AG09319 (cell line): ENCODE data around the gene RARA.

ENCODE experiments used
- DNase-seq: peaks from one replicate; pipeline ENCODE4 v3.0.0-alpha.2; 2010; ENCODE audit warnings: low read depth; ENCODE audit errors: extremely low read depth
- TF ChIP-seq, protein P1 (sequence below): IDR thresholded peaks from 2 replicates; pipeline ENCODE4 v1.5.1; 2011; ENCODE audit warnings: low read depth, mild to moderate bottlenecking, inconsistent platforms, low read length, moderate library complexity

RARA gene

GRCh38 chr17:40340880-40341807 is 32.2 kb downstream of the RARA start:
- TF ChIP-seq, protein P1, sequence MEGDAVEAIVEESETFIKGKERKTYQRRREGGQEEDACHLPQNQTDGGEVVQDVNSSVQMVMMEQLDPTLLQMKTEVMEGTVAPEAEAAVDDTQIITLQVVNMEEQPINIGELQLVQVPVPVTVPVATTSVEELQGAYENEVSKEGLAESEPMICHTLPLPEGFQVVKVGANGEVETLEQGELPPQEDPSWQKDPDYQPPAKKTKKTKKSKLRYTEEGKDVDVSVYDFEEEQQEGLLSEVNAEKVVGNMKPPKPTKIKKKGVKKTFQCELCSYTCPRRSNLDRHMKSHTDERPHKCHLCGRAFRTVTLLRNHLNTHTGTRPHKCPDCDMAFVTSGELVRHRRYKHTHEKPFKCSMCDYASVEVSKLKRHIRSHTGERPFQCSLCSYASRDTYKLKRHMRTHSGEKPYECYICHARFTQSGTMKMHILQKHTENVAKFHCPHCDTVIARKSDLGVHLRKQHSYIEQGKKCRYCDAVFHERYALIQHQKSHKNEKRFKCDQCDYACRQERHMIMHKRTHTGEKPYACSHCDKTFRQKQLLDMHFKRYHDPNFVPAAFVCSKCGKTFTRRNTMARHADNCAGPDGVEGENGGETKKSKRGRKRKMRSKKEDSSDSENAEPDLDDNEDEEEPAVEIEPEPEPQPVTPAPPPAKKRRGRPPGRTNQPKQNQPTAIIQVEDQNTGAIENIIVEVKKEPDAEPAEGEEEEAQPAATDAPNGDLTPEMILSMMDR: no peak; the same call in none of the 2 replicates
- DNase-seq: no peak

DNA sequence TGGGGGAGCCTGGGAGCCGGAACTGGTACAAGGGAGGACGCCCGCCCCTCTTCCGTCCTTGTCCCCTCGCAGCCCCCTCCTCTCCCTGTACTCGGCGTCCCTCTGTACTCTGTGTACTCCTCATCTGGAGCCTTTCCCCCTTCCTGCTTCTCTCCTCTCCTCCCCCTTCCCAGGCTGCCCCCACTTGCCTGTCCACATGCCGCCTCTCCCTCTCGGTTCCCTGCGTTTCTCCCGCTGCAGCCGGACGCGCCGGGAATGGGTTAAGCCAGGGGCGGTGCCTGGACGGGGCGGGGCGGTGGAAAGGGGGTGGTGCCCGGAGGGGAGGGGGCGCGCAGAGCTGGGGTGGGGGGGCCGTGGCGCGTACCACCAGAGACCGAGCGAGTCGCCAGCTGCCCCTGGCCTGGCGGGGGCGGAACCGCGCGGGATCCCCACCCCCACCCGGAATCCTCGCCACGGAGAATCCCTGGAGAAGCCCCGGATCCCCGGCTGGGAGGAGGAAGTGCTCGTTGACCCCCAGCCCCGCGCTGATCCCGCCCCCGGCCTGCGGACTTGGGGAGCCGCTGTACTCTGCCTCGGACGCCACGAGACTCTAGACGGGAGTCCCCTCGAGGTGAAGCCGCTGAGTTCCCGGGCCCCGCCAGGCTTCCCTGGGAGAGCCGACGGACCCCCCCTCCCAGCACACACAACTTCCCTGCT is 33.0 kb downstream of the RARA start:
- TF ChIP-seq, protein P1: no peak
- DNase-seq: no peak

DNA sequence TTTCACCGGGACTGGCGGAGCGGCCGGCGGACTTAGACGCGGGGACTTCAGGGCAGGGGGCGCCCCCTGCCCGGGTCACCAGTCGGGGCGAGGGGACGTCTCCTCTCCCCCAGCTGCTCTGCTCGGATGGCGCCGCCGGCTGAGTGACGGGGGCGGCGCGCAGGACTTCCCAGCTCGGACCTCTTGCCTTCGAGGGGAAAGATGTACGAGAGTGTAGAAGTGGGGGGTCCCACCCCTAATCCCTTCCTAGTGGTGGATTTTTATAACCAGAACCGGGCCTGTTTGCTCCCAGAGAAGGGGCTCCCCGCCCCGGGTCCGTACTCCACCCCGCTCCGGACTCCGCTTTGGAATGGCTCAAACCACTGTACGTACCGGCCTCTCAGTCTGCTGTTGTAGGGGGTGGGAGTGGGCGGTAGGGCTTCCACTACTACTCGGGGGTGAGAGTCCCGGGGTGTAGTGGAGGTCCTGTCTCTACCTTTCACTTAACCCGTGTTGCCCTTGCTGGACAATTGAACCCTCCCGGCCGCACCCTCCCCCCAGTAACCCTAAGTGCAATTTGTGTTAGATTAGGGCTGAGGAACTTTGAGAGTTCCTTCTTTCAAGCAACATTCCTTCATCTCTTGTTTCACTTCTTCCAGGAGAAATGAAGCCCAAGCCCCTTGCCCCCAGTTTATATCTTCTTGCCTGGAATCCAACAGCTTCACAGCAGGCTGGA is 33.7 kb downstream of the RARA start:
- TF ChIP-seq, protein P1: no peak
- no peak for DNase-seq

GRCh38 chr17:40343219-40344119 is 34.5 kb downstream of the RARA start:
- no peak for DNase-seq
- TF ChIP-seq, protein P1: no peak

- no peak for DNase-seq
Observed at GRCh38 chr17:40344421-40345160, 35.6 kb downstream of the RARA start.

More at GRCh38 chr17:40344421-40345160, 35.6 kb downstream of the RARA start:
- TF ChIP-seq, protein P1: no peak
